ENCODE data around the gene PTPA. TPM values are rescaled to one million over a fixed set of nuclear protein-coding genes. Genes with fewer than 3 reads are reported as not detected.

The PTPA gene
- total and polyA plus RNA-seq, 2 donors (not counting 3 experiments of a cell fraction or from before 2014, with no cell fraction given): 97.7 to 121 TPM

GRCh38 chr9:129063061-129063460 is 48.2 kb upstream of the PTPA start:
- TF ChIP-seq FOS (IDR thresholded peaks at IDR 0.05; ENCODE audit: borderline replicate concordance, insufficient read depth, low read length): no peak
- no peak for TF ChIP-seq POLR2A (IDR thresholded peaks at IDR 0.05; ENCODE audit: low read depth, low read length)
- TF ChIP-seq, protein P1, sequence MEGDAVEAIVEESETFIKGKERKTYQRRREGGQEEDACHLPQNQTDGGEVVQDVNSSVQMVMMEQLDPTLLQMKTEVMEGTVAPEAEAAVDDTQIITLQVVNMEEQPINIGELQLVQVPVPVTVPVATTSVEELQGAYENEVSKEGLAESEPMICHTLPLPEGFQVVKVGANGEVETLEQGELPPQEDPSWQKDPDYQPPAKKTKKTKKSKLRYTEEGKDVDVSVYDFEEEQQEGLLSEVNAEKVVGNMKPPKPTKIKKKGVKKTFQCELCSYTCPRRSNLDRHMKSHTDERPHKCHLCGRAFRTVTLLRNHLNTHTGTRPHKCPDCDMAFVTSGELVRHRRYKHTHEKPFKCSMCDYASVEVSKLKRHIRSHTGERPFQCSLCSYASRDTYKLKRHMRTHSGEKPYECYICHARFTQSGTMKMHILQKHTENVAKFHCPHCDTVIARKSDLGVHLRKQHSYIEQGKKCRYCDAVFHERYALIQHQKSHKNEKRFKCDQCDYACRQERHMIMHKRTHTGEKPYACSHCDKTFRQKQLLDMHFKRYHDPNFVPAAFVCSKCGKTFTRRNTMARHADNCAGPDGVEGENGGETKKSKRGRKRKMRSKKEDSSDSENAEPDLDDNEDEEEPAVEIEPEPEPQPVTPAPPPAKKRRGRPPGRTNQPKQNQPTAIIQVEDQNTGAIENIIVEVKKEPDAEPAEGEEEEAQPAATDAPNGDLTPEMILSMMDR (IDR thresholded peaks at IDR 0.05; ENCODE audit: extremely low read depth in 1 of 2, insufficient read depth in 1 of 2, low read depth in 1 of 2, low read length in 2 of 2): no peak
- TF ChIP-seq POLR2AphosphoS5 (IDR thresholded peaks at IDR 0.05; ENCODE audit: insufficient read depth, low read depth, low read length): no peak
- no peak for TF ChIP-seq MYC (IDR thresholded peaks at IDR 0.05; ENCODE audit: low read depth, low read length)
- no peak for TF ChIP-seq MAX (IDR thresholded peaks at IDR 0.05; ENCODE audit: insufficient read depth, insufficient read length)
- ChIA-PET POLR2A (no interaction called here), CTCF (no interaction called here)
- Histone ChIP-seq H3K9ac (replicated peaks; ENCODE audit: extremely low read depth, insufficient read depth, low read length) (no peak overlapping the region), H3K9me3 (replicated peaks; ENCODE audit: control insufficient read depth, insufficient read depth, low read length) (no peaks in the 10 kb centered on the region), H3K4me1 (ENCODE audit: control insufficient read depth, extremely low read depth, insufficient read depth, low read length) (peaks cover 5% of the 10 kb centered on the region), H3K27me3 (ENCODE audit: control insufficient read depth in 2 of 2, insufficient read depth in 2 of 2, low read length in 2 of 2) (no peaks in the 10 kb centered on the region), H2AFZ (ENCODE audit: low read depth, low read length) (no peak overlapping the region), H4K20me1 (replicated peaks; ENCODE audit: control insufficient read depth, extremely low read depth, insufficient read depth, low read length) (no peaks in the 10 kb centered on the region), H3K36me3 (ENCODE audit: control insufficient read depth in 2 of 2, extremely low read depth in 1 of 2, insufficient read depth in 2 of 2, low read length in 2 of 2) (peaks cover 0 to 41% of the 10 kb centered on the region in 2 experiments), H3K27ac (ENCODE audit: insufficient read depth, low read depth, low read length) (no peak overlapping the region), H3K4me3 (replicated peaks in 1 of 3; ENCODE audit: insufficient read depth in 1 of 3, low read depth in 1 of 3, low read length in 3 of 3) (no peak overlapping the region), H3K9me1 (replicated peaks; ENCODE audit: control insufficient read depth, extremely low read depth, insufficient read depth, low read length) (no peaks in the 10 kb centered on the region), H3K4me2 (ENCODE audit: insufficient read depth, low read length) (no peak overlapping the region), H3K79me2 (ENCODE audit: control insufficient read depth, insufficient read depth, low read length) (no peaks in the 10 kb centered on the region)
- intact Hi-C loops (cut with micrococcal nuclease) (no loop called here), dilution Hi-C loops (cut with MboI; ENCODE audit: extremely low pct_ligation_motif_present, low sequenced_read_pairs) (no loop called here)
- FAIRE-seq: no peak
- BruUV-seq (replicated peaks): no TSS peak
- DNase-seq (ENCODE audit: low read depth, low spot score): no peak

DNA sequence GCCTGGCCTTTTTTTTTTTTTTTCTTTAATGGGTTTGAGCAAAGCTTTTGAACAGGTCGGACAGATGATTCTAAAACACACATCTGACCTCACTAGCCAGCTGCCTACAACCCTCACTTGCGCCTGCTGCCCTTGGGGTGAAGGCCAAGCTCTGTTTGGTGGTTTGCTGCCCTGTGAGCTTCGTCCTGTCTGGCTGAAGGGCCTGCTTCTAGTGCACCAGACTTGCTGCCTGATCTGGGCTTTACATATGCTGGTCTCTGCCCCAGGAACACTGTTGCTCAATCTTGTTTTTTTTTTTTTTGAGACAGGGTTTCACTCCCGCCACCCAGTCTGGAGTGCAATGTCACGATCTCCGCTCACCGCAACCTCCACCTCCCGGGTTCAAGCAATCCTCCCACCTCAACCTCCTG is 46.7 kb upstream of the PTPA start:
- H4K20me1 ChIP-seq (replicated peaks; ENCODE audit: control insufficient read depth, extremely low read depth, insufficient read depth, low read length): no peaks in the 10 kb centered on the region
- DNase-seq (ENCODE audit: low read depth, low spot score) (no peak), FAIRE-seq (no peak)
- H3K27ac ChIP-seq (ENCODE audit: insufficient read depth, low read depth, low read length): no peak overlapping the region
- H3K4me2 ChIP-seq (ENCODE audit: insufficient read depth, low read length): no peak overlapping the region
- H3K4me1 ChIP-seq (ENCODE audit: control insufficient read depth, extremely low read depth, insufficient read depth, low read length): peaks cover 2% of the 10 kb centered on the region
- no peak for TF ChIP-seq POLR2AphosphoS5 (IDR thresholded peaks at IDR 0.05; ENCODE audit: insufficient read depth, low read depth, low read length)
- no peak for TF ChIP-seq EZH2 (IDR thresholded peaks at IDR 0.05; ENCODE audit: borderline replicate concordance, low read depth, low read length, severe bottlenecking)
- no peak for TF ChIP-seq POLR2A (IDR thresholded peaks at IDR 0.05; ENCODE audit: low read depth, low read length)
- TF ChIP-seq GATA2 (IDR thresholded peaks at IDR 0.05; ENCODE audit: insufficient read depth, insufficient read length, low read depth, low read length): no peak
- TF ChIP-seq MYC (IDR thresholded peaks at IDR 0.05; ENCODE audit: low read depth, low read length): no peak
- no peak for TF ChIP-seq FOS (IDR thresholded peaks at IDR 0.05; ENCODE audit: borderline replicate concordance, insufficient read depth, low read length)
- TF ChIP-seq, protein P1 (IDR thresholded peaks at IDR 0.05; ENCODE audit: extremely low read depth in 1 of 2, insufficient read depth in 1 of 2, low read depth in 1 of 2, low read length in 2 of 2): no peak
- TF ChIP-seq MAX (IDR thresholded peaks at IDR 0.05; ENCODE audit: insufficient read depth, insufficient read length): no peak
- no peak for TF ChIP-seq JUN (IDR thresholded peaks at IDR 0.05; ENCODE audit: borderline replicate concordance, insufficient read depth, insufficient read length, low read depth)
- dilution Hi-C loops (cut with MboI; ENCODE audit: extremely low pct_ligation_motif_present, low sequenced_read_pairs) (no loop called here), intact Hi-C loops (cut with micrococcal nuclease) (no loop called here)
- POLR2A ChIA-PET: no interaction called here
- H3K36me3 ChIP-seq (ENCODE audit: control insufficient read depth in 2 of 2, extremely low read depth in 1 of 2, insufficient read depth in 2 of 2, low read length in 2 of 2): peaks cover 0 to 48% of the 10 kb centered on the region in 2 experiments
- no peak overlapping the region for H2AFZ ChIP-seq (ENCODE audit: low read depth, low read length)
- no peak overlapping the region for H3K4me3 ChIP-seq (replicated peaks in 1 of 3; ENCODE audit: insufficient read depth in 1 of 3, low read depth in 1 of 3, low read length in 3 of 3)
- no peaks in the 10 kb centered on the region for H3K79me2 ChIP-seq (ENCODE audit: control insufficient read depth, insufficient read depth, low read length)
- no peaks in the 10 kb centered on the region for H3K9me3 ChIP-seq (replicated peaks; ENCODE audit: control insufficient read depth, insufficient read depth, low read length)
- BruUV-seq (replicated peaks): no TSS peak
- H3K9ac ChIP-seq (replicated peaks; ENCODE audit: extremely low read depth, insufficient read depth, low read length): no peak overlapping the region
- no peaks in the 10 kb centered on the region for H3K27me3 ChIP-seq (ENCODE audit: control insufficient read depth in 2 of 2, insufficient read depth in 2 of 2, low read length in 2 of 2)
- CTCF ChIA-PET: no interaction called here
- no peaks in the 10 kb centered on the region for H3K9me1 ChIP-seq (replicated peaks; ENCODE audit: control insufficient read depth, extremely low read depth, insufficient read depth, low read length)

Data from endothelial cell of umbilical vein (primary cell).